GM10266 (cell line): ENCODE data around the gene APP.

ENCODE experiments used
- DNase-seq: peaks from one replicate; pipeline ENCODE4 v3.0.0; 2012; ENCODE audit errors: extremely low spot score
- CTCF ChIP-seq: IDR thresholded peaks from 2 replicates; pipeline ENCODE4 v1.5.1; 2012; ENCODE audit warnings: mild to moderate bottlenecking, low read depth; ENCODE audit not compliant: control insufficient read depth, insufficient read depth; ENCODE audit errors: missing control alignments

The APP gene

DNA sequence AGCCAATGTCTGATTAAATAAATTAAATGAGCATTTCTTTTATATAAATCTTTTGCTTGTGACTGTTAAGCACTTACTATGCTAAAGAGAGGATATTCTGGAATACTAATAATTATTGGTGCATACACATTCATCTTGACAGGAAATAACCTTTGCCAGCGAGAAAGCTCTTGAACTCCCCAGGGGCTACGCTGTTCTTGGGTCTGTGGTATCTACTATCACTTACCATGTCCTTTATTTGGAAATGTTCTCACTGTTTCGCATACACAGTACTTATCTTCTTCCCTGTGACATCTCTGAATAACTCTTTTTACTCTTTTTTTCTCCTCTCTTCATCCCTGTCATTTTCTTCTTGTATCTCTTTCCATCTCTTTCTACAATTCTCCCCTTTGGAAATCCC lies 257.1 kb downstream of the APP start:
- DNase-seq: peak; percentile 35
- no peak for TF ChIP-seq CTCF

DNA sequence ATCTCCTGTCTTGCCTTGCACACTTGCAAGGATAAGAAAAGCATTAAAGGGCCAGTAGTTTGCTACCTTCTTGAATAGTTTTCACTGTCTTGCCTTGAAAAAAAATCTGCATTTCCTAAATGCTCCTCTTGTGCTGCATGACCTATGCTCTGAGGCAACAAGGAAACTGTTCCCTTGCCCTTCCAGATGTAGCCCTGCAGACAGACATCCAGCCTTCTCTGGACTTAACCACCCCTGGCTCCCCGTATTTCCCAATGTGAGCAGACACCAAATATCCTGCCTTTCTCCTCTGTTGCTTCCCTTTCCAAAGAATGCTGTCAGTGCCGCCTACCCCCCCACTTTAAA lies 258.2 kb downstream of the APP start:
- TF ChIP-seq CTCF: no peak
- no peak for DNase-seq

GRCh38 chr21:25911730-25912401 lies 258.7 kb downstream of the APP start:
- DNase-seq: no peak
- TF ChIP-seq CTCF: no peak

DNA sequence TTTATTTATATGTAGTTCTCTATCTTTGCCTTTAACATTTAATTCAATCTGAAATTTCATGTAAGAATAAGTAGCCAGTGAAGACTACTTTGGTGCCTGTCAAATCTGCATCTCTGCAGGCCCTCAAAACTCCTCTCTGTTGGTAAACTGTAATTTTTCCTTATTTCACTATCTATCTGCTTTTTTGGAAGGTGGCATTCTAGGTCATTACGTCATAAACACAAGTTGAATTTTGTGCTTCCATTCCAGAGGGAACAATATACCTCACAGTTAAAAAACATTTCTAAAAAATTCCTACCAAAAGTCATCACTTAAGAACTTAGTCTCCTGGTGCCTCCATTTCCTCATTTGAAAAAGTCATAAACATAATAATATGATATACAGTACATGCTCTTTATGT lies 259.8 kb downstream of the APP start:
- TF ChIP-seq CTCF: no peak
- no peak for DNase-seq

DNA sequence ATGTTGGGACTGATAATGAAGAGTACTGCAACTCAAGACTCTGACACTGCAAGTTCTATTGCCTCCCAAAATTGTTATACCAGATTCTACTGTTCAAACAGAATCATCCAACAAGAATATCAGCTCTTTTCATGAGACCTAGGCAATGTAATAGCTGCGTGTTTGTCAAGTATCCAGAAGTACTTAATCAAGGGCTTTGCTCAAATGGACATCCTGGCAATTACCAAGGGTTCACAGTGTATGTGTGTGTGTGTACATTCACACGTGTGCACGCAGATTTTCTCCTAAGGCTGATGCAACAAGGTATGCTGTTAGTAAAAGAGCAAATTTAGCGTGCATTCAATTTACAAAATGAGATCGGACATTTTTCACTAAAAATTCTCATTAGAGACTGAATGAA lies 261.2 kb downstream of the APP start:
- TF ChIP-seq CTCF: no peak
- no peak for DNase-seq

DNA sequence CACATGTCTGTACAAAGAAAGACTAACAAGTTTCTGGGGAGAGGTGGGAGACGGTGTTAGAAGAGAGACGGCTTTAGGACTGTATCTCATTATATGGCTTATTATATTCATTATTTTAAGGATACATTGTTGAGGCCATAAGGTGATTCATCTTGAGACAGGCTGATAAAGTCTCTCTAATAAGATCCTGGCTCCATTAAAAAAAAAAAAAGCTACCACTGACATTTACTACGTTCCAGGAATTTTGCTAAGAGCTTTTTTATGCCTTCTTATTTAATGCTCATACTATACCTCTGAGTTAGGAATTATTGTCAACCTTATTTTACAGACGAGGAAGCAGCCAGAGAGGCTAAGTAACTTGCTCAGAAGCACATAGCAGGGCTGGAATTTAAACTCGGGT lies 262.1 kb downstream of the APP start:
- no peak for DNase-seq
- TF ChIP-seq CTCF: no peak

DNA sequence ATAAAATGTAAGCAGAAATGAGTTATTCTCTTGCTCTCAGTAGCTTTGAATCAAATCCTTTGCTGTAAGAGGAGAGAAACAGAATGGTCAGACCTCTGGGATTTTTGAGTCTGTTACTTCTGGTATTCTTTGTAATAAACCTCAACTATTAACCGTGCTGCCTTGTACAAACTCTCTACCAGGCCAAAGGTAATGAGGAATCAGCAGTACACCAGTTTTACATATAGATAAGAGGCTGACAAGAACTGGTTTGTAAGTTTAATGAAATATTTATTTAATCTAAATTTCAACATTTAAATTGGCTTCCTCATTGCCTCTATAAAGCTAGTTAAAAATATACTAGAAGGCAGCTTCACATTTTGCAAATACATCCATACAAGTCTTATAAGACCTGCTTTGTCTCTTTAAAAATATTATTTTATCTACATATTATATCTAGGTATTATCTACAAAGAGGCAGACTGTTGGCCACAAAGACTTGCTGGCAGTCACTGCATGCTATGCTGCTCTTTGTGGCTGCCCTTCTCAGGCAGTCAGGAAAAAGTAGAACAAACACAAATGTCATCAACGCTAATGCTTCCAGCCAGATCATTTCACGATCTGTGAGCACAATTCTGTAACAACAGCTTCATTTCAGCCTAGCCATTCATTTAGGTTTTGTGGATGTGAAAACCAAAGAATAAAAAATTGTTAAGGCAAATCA lies 262.8 kb downstream of the APP start:
- TF ChIP-seq CTCF: no peak
- no peak for DNase-seq
